Sigmoid colon (tissue), 4 donors: ENCODE results near the gene TRAF3.

Experiments
- CTCF ChIP-seq, 4 experiments: fragments of 450-650 bp in 3 of 4; fragments of 200-600 bp in 1 of 4; IDR thresholded peaks; one replicate each; pipeline ENCODE4 v1.5.1; 2016 to 2019; ENCODE audit warnings: antibody characterized with exemption in 4 of 4, mild to moderate bottlenecking in 3 of 4, moderate library complexity in 2 of 4
- EP300 ChIP-seq, 4 donors: sonication (generic); formaldehyde crosslinking; IDR thresholded peaks; one replicate each; pipeline ENCODE4 v1.6.1; 2017; ENCODE audit warnings: antibody characterized with exemption in 4 of 4
- POLR2AphosphoS5 ChIP-seq, 4 donors: sonication (generic); formaldehyde crosslinking; IDR thresholded peaks; one replicate each; pipeline ENCODE4 v1.6.1; 2017; ENCODE audit warnings: antibody characterized with exemption in 4 of 4

GRCh38 chr14:102883089-102883541 is 105.9 kb downstream of the TRAF3 start:
- no peak for TF ChIP-seq POLR2AphosphoS5 (IDR thresholded peaks at IDR 0.05)
- no peak for TF ChIP-seq CTCF (IDR thresholded peaks at IDR 0.05)
- TF ChIP-seq EP300 (IDR thresholded peaks at IDR 0.05): no peak
